AG04450 (cell line): ENCODE results near the gene RASGRF1. TPM values are rescaled to one million over a fixed set of nuclear protein-coding genes. Genes with fewer than 3 reads are reported as not detected.

Experiments used
- CTCF ChIA-PET: fragments of 300-600, 350-600 bp; formaldehyde crosslinking; extraction: SDS; loops from one replicate; lab custom pipeline; 2022; ENCODE audit warnings: antibody characterized with exemption, inconsistent platforms; lab: Charles Lee
- POLR2A ChIA-PET: fragments of 350-600 bp; formaldehyde crosslinking; extraction: SDS; loops from one replicate; lab custom pipeline; 2021; ENCODE audit warnings: antibody characterized with exemption, inconsistent platforms; lab: Yijun Ruan, JAX
- DNase-seq: peaks from one replicate; pipeline ENCODE4 v3.0.0-alpha.2; 2011; ENCODE audit warnings: low read depth, low spot score
- H3K27ac ChIP-seq: one replicate; pipeline ENCODE4 v1.5.1; 2012; ENCODE audit warnings: low read depth, low read length, control low read depth
- H3K27me3 ChIP-seq: one replicate; pipeline ENCODE4 v1.6.0; 2012; ENCODE audit warnings: low read length; ENCODE audit not compliant: control insufficient read depth, insufficient read depth
- H3K4me3 ChIP-seq: 2 replicates; pipeline ENCODE4 v1.5.1; 2011; ENCODE audit warnings: mild to moderate bottlenecking, low read depth, low read length, control low read depth
- H3K9me3 ChIP-seq: 2 replicates; pipeline ENCODE4 v1.5.1; 2012; ENCODE audit warnings: low read length; ENCODE audit not compliant: control insufficient read depth, insufficient read depth
- CTCF ChIP-seq: IDR thresholded peaks from 2 replicates; pipeline ENCODE4 v1.5.1; 2011; ENCODE audit warnings: low read depth, low read length, control low read depth, inconsistent platforms
- polyA plus RNA-seq: library from polyadenylated mRNA; depleted of rRNA; stranded (reverse); fragments of >200 nt; gene quantifications from 2 replicates; pipeline ENCODE4 v1.2.3, GENCODE V29; 2011

Gene RASGRF1
- polyA plus RNA-seq, 1 experiment, result 0.25 TPM

GRCh38 chr15:78915341-78916087 is 175.1 kb downstream of the RASGRF1 start:
- Histone ChIP-seq H3K27ac (no peak overlapping the region), H3K9me3 (no peaks in the 10 kb centered on the region), H3K4me3 (no peak overlapping the region), H3K27me3 (no peaks in the 10 kb centered on the region)
- CTCF ChIA-PET, result interaction anchor here (0.8 to 2.3 kb wide), 6 partner anchors 9 to 269 kb away, joined by 3 to 10 read pairs (median 4); no protein-coding TSS in a partner anchor
- TF ChIP-seq CTCF, result no peak
- POLR2A ChIA-PET, result interaction anchor here (0.7 kb wide), 1 partner anchor 73 kb away, joined by 3 read pairs; no protein-coding TSS in a partner anchor
- no peak for DNase-seq

- Histone ChIP-seq H3K9me3 (no peaks in the 10 kb centered on the region), H3K4me3 (no peak overlapping the region), H3K27me3 (no peaks in the 10 kb centered on the region), H3K27ac (peak overlapping the region; percentile 11)
- TF ChIP-seq CTCF, result peak; percentile 49
- POLR2A ChIA-PET, result no interaction called here
- CTCF ChIA-PET, result interaction anchor here (0.9 to 1.2 kb wide), 2 partner anchors 67 to 270 kb away, joined by 3 to 4 read pairs; no protein-coding TSS in a partner anchor
- no peak for DNase-seq
These were observed 176.4 kb downstream of the RASGRF1 start for GRCh38 chr15:78914027-78914764.

- Histone ChIP-seq H3K4me3 (no peak overlapping the region), H3K27me3 (no peaks in the 10 kb centered on the region), H3K9me3 (no peaks in the 10 kb centered on the region), H3K27ac (no peak overlapping the region)
- CTCF ChIA-PET, result interaction anchor here (0.6 to 1.5 kb wide), 2 partner anchors 104 to 272 kb away, joined by 3 to 12 read pairs; no protein-coding TSS in a partner anchor
- no peak for DNase-seq
- POLR2A ChIA-PET, result no interaction called here
- no peak for TF ChIP-seq CTCF
These were observed 177.6 kb downstream of the RASGRF1 start for GRCh38 chr15:78913012-78913411.

GRCh38 chr15:78912316-78912715 is 178.3 kb downstream of the RASGRF1 start:
- H3K4me3 ChIP-seq, result no peak overlapping the region
- CTCF ChIA-PET, result interaction anchor here (0.6 to 1.5 kb wide), 2 partner anchors 104 to 272 kb away, joined by 3 to 12 read pairs; no protein-coding TSS in a partner anchor
- no peak for DNase-seq
- no peak for TF ChIP-seq CTCF
- POLR2A ChIA-PET, result no interaction called here
- H3K27ac ChIP-seq, result no peak overlapping the region
- no peaks in the 10 kb centered on the region for H3K9me3 ChIP-seq
- no peaks in the 10 kb centered on the region for H3K27me3 ChIP-seq
